Stimulated activated CD8-positive, alpha-beta memory T cell treated with anti-CD3 and anti-CD28 coated beads, Interleukin-12 subunit alpha, Interleukin-12 subunit beta, amount 100 ng/mL, for 1 hour (primary cell): ENCODE data around the gene KRTAP4-16.
"Not testable (repeated sequence)": the region's sequence is repeated elsewhere in the genome, so short reads cannot be mapped to it uniquely, and the experiment has no call there.

ENCODE experiments used
- DNase-seq: peaks from one replicate; pipeline ENCODE4 v3.0.0-alpha.2; 2020; ENCODE audit warnings: low read depth

The KRTAP4-16 gene

DNA sequence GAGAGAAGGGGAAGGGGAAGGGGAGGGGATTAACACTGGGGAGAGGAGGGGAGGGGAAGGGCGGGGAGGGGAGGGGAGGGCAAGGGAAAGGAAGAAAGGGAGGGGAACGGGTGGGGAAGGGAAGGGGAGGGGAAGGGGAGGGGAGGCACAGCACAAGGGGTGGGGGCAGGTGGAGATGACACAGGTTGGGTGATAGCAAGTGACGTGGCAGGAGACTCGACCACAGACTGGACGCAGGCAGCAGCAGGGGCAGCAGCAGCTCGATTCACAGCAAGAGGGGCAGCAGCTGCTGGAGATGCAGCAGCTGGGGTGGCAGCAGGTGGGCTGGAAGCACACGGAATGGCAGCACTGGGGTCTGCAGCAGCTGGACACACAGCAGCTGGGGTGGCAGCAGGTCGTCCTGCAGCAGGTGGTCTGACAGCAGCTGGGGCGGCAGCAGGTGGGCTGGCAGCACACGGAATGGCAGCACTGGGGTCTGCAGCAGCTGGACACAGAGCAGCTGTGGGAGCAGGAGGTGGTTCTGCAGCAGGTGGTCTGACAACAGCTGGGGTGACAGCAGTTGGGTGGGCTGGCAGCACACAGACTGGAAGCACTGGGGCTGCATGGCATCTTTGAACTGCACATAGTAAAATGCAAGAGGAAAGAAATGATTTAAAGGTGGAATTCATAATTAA is at the start of gene KRTAP4-16:
Gene KRTAP4-16 (minus strand): TSS at position 624 of the 674 bp plus-strand sequence. CDS start 0 bp downstream, at position 624.
- no peak for DNase-seq

DNA sequence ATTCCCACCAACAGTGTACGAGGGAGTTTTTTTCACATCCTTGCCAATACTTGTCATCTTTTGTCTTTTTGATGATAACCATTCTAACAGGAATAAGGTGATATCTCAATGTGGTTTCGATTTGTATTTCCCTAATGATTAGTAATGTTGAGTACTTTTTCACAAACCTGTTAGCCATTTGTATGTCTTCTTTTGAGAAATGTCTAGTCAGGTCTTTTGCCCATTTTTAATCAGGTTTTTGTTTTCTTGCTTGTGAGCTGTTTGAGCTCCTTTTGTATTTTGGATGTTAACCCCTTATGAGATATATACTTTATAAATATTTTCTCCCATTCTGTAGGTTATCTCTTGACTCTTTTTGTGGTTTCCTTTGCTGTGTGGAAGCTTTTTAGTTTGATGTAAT is 49.5 kb upstream of the KRTAP4-16 start:
- DNase-seq: no peak

DNA sequence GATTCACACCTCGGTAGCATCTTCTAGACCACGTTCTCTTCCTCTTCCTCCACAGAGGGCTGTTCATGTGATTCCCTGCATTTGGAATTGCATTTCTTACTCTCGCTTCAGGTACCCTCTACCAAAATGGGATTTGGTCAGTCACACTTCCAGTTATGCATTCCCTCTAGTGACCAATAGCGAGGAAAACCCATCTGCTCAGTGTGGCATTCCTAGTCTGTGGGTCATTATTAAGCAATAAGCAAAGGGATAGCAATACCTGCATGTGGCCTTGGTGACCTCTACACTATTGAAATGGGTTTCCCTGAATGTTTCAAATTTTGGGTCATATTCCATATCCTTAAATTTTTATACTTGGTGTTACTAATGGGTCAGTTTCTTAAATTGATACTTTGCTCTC is 48.0 kb upstream of the KRTAP4-16 start:
- no peak for DNase-seq

DNA sequence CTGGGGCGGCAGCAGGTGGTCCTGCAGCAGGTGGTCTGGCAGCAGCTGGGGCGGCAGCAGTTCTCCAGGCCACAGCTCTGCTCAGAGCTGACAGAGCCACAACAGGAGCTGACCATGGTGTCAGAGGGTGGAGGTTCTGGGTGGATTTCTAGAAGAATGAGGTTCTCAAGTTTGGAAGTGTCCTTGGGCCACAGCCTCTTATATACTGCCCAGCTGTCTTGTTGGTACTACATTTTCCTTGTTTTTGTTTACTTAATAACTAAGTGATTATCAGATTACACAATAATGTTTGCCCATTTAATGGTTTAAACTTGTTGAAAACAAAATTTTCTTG is 47.6 kb upstream of the KRTAP4-16 start, which contains the start of gene KRTAP4-5:
Gene KRTAP4-5 (minus strand): TSS at position 174 of the 334 bp plus-strand sequence. CDS start 58 bp downstream, at position 116.
- no peak for DNase-seq

DNA sequence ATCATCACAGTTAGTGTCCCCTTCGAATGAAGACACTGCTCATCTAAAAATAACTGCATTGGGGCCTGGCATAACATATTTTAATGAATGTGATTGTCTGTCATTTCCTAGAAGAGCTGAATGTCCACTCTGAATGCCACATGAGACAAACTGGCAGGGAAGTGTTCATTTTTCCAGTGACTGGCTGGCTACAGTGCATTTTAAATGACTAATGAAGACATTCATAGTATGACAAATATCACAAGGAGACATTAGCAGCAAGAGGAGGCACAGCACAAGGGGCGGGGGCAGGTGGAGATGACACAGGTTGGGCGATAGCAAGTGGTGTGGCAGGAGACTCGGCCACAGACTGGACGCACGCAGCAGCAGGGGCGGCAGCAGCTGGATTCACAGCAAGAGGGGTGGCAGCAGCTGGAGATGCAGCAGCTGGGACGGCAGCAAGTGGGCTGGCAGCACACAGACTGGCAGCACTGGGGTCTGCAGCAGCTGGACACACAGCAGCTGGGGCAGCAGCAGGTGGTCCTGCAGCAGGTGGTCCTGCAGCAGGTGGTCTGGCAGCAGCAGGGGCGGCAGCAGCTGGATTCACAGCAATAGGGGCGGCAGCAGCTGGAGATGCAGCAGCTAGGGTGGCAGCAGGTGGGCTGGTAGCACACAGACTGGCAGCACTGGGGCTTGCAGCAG is 47.1 kb upstream of the KRTAP4-16 start:
- DNase-seq: not testable (repeated sequence)

GRCh38 chr17:41147531-41148204 is 45.7 kb upstream of the KRTAP4-16 start:
- no peak for DNase-seq

- DNase-seq: no peak
Measured at GRCh38 chr17:41145261-41145660, 43.3 kb upstream of the KRTAP4-16 start.

- no peak for DNase-seq
Measured at GRCh38 chr17:41144846-41145245, 42.8 kb upstream of the KRTAP4-16 start.

DNA sequence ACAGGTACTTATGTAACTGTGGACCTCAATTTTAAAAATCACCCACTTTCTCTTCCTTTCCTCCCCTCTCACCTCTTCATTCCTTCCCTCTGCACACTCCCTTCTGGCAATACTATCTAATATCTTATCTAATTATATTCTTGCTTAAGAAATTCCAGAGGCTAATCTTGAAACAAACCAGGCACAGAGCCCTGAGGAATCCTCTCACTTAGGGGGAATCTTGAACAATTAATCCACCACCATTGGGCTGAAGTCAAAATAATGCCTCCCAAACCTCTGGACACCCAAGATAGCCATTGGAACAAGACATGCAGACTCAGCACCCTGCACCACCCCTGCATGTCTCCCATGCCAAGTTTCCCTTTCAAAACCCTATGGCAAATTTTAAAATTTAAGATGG is 39.4 kb upstream of the KRTAP4-16 start:
- no peak for DNase-seq

- DNase-seq: no peak
Measured at GRCh38 chr17:41140360-41141131, 38.5 kb upstream of the KRTAP4-16 start, which contains the start of gene KRTAP4-6. TSS of gene KRTAP4-6 (minus strand) at chr17:41140544. CDS start at chr17:41140487, 57 bp downstream.

DNA sequence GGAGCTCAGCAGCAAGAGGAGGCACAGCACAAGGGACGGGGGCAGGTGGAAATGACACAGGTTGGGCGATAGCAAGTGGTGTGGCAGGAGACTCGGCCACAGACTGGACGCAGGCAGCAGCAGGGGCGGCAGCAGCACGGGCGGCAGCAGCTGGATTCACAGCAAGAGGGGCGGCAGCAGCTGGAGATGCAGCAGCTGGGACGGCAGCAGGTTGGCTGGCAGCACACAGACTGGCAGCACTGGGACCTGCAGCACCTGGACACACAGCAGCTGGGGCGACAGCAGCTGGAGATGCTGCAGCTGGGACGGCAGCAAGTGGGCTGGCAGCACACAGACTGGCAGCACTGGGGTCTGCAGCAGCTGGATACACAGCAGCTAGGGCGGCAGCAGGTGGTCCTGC is 37.9 kb upstream of the KRTAP4-16 start:
- not testable (repeated sequence) for DNase-seq

DNA sequence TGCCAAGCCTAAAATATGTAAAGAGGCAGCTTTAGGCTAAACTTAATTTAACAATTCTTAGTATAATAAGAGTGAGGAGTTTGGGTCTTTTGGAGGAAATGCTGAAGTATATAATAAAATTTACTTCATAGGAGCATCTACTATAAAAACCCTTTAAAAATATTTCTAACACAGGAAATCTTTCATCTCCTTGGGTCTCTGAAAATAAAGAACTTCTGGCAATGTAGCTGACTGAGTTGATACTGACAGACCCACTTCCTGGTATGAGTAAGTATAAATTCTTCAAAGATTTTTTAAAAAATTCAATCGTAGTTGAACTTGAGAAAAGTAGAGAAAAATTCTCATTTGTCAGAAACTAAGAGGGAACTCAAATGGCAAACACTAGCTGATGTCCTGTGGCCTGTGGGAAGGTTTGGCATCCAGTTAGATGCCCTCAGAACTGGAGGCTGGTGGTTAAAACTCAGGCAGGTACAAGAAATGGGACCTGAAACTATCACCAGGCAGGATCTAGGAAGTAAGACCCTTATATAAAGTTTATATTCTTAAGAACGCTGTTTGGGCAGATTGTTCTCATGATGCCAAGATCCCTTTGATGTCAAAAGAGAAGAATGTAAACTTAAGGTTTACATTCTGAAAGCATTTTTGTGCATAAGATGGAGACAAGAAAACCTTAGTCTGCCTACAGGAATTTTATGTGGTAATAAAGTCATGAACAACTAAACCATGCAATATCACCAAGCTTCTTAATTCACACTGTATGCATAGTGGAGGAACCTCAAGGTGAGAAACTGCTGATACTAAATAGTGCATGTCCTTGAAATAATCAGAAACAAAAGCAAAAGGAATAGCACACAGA is 32.1 kb upstream of the KRTAP4-16 start:
- DNase-seq: no peak

GRCh38 chr17:41131979-41132378 is 30.0 kb upstream of the KRTAP4-16 start:
- DNase-seq: no peak

- no peak for DNase-seq
Measured at GRCh38 chr17:41127371-41127770, 25.4 kb upstream of the KRTAP4-16 start.

- no peak for DNase-seq
Measured at GRCh38 chr17:41126412-41126811, 24.4 kb upstream of the KRTAP4-16 start.

- no peak for DNase-seq
Measured at GRCh38 chr17:41125064-41125463, 23.1 kb upstream of the KRTAP4-16 start.

GRCh38 chr17:41123991-41124371 is 22.0 kb upstream of the KRTAP4-16 start, which contains the start of gene KRTAP4-12:
TSS of gene KRTAP4-12 (minus strand) at chr17:41124182. CDS start at chr17:41124122, 60 bp downstream.
- not testable (repeated sequence) for DNase-seq

DNA sequence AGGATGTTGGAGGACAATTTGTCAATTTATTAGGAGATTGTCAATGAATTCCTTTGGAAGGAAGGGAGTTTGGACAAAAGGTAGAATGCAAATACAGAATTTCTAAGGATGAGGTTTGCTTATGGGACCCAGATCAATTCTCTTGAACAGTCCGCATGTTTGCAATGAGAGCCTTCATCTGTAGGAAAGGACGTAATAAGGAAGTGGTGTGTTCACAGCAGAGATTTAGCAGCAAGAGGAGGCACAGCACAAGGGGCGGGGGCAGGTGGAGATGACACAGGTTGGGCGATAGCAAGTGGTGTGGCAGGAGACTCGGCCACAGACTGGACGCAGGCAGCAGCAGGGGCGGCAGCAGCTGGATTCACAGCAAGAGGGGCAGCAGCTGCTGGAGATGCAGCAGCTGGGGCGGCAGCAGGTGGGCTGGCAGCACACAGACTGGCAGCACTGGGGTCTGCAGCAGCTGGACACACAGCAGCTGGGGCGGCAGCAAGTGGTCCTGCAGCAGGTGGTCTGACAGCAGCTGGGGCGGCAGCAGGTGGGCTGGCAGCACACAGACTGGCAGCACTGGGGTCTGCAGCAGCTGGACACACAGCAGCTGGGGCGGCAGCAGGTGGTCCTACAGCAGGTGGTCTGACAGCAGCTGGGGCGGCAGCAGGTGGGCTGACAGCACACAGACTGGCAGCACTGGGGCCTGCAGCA is 21.4 kb upstream of the KRTAP4-16 start:
- not testable (repeated sequence) for DNase-seq

DNA sequence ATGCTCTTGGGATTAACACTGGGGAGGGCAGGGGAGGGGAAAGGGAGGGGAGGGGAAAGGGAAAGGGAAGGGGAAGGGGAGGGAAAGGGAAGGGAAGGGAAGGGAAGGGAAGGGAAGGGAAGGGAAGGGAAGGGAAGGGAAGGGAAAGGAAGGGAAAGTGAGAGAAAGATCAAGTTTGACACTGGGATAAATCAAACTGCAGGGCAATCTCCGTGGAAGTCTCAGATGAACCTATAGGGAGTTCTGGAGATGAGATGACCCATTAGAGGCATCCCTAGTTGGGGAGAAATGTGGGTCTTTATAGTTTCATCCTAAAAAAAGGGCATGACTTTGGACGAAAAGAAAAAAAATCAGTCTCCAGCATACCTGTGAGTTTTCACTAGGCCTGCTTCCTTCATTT is 19.7 kb upstream of the KRTAP4-16 start:
- no peak for DNase-seq
